GM18502 (cell line): ENCODE measurements around the gene CACNA2D1.

Experiments used
- ATAC-seq: cut with Tn5 transposase; IDR thresholded peaks from one replicate; pipeline ENCODE4 v1.9.1; 2021; ENCODE audit warnings: mild to moderate bottlenecking; ENCODE audit not compliant: unreplicated experiment, poor library complexity

The CACNA2D1 gene

DNA sequence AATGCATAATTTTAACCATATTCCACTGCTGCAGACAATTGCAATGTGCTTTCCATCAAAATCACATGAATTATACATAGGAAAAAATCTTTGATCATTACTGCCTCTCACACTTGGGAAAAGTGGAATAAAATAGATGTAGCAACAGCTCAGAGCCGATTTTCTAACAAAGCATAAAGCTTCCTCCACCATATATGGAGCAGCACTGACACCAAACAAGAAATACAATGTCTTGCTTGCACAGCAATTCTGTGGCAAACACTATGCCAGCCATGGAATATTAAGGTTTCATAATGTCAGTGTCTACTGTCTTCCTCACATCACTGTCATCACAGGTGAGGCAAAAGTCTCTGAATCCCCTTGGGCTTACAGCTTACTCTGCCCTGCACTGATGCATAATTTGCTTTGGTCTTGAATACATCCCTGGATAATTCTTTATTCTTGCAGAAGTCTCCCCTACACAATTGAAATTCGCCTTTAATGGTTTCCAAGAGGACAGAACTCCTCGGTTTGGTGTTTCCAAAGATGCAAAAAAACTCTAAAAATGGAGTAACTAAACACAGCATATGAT is 198.5 kb downstream of the CACNA2D1 start:
- ATAC-seq, result no peak

DNA sequence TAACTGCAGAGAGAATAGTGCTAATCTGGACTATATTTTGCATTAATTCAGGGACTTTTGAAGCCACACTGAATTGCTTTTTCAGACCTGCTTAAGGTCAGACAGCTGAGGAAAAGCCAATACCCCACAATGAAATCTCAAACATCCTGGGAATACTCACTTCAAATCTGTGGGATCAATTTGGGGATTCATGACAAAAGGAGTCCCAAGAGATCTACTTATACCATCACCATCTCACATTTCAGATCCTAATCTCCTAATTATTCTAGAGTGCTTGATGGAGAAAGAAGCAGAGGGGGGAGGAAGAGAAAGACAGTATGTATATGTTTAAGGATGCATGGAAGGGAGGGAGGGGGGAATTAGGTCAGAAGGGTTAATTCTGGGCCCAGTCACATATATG is 202.2 kb downstream of the CACNA2D1 start:
- no peak for ATAC-seq

DNA sequence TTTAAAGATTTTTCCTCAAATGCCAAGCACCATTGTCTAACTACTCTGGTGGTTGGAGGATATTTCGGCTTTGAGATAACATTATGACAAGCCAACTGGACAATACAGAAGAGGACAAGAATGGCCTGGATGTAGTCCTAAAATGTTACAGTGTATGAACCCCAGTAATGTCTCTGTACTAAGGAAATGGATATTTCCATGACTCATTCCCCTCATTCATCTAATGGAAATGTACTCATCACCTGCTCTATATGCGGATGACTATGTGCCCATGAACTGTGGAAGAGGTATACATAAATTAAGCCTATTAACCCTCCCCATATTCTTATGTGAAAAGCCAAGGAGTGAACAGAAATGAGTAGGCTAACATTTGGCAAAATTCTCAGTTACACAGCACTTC is 207.9 kb downstream of the CACNA2D1 start:
- ATAC-seq, result no peak

DNA sequence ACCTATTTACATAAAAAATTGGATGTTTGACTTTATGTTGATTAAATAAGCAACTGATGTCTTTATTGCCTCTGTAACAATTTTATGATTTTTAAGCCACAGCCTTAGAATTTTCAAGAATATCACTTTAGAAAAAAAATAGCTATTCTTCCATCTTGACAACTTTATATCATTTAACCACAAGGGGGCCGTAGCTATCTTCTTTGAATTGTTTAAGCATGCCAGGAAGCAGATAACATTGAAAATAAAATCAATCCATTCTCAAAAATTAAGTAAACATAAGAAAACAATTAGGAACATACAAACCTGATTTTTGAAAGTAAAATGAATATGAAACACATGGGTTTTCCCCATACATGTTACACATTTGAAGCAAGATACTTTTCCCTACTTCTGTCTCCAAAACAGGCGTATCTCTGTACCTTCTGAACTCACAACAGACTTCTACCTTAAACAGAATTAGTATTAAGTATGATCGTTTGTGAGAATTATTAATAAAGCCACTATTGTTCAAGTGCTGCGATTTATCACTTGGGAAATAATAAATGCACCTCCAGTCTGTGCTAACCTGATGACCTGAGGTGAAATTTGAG is 209.0 kb downstream of the CACNA2D1 start:
- ATAC-seq, result no peak

DNA sequence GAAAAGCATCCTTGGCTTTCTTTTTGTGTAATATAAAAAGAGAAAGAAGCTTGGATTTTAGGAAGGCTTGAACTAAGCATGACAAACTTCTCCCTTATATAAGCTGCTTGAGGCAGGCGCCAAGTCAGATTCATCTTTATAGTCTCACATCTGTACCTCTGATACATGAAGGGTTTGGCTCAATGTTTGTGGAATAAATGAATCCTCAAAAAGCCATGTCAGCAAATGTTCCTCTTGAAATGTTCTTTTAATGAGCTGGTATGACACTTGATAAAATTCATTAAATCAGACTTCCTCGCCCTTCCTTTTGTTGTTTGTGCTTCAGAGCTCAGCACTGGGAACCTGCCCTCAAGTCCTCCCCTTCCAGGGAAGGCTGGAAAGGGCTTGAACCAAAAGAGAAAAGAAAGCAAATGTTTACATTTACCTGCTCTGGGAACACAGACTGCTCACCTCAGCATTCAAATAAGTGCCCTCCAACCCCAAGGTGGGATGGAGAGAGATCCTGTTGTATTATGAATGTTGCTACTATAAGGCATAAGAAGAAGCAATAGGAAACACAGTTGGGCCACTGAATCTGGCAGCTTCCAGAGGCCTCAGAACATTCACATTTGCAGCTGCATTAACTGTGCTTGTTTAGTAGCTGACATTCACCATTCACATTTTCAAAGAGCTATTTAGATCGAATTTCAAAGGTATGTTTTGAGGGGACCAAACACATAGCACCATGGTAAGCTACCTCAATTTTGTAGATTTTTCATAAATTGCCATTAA is 212.6 kb downstream of the CACNA2D1 start:
- ATAC-seq, result no peak

DNA sequence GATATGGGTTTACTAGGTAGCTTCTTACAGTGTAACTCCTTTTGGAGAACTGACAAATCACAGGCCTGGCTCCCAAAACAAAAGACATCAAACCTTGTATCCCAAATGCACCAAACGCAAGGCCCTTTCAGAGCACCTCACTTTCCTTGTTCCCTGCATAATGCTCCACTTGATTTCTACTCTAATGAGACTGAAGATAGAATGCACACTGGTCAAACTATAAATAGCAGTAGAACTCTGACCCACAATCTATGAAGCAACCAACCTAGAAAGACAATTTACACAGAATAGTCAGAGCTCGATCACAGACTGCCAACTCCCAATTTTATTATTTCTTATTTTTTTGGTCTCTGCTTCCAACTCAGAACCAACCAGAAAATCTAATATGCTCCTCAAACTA is 214.4 kb downstream of the CACNA2D1 start:
- ATAC-seq, result no peak

DNA sequence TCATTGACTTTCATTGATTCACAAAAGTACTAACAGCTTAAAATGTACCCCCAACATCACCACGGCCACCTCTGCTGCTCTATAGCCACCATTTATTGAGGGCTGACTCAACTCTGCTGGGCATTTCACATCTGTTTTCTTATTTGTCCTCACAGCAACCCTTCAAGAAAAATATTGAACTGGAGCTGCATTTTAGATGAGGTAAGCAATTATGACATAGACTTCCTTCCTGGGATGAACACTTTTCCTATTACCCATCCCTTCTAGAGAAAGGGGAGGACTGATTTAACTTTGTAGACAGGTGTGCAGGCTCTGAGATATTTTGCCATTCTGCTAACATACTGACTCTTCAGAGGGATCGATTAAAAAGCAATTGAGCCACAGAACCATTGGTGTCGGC is 217.4 kb downstream of the CACNA2D1 start:
- ATAC-seq, result no peak

DNA sequence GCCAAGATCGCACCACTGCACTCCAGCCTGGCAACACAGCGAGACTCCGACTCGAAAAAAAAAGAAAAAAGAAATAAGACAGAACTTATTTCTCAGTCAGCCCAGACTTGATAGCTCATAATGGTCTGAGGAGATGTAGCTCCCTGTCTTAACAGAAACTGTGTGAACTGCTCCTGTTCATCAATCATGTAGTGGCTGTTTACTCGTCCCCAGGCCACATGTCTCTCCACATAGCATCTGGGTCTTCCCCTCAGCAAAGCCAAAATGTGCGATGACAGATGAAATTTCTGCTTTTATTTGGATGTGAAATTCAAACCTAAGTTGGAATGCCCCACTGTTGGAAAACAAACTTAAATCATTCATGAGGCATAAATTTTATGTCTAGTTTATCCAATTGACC is 219.0 kb downstream of the CACNA2D1 start:
- ATAC-seq, result no peak

DNA sequence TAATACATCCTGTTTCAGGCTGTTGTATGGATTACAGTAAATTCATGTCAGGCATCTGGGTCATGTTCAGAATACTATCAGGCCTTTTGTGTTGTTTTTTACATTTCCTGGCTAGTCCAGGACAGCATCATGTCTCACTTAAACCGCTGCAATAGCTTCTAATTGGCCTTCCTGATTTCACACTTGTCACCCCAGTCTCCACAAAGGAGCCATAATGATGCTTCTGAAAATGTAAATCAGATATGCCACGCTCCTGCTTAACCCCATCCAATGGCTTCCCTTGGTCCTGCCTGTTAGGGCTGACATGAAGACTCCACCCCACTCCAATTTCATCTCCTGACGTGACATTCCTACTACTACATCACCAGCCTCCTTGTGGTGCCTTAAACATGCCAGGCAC is 220.0 kb downstream of the CACNA2D1 start:
- no peak for ATAC-seq

DNA sequence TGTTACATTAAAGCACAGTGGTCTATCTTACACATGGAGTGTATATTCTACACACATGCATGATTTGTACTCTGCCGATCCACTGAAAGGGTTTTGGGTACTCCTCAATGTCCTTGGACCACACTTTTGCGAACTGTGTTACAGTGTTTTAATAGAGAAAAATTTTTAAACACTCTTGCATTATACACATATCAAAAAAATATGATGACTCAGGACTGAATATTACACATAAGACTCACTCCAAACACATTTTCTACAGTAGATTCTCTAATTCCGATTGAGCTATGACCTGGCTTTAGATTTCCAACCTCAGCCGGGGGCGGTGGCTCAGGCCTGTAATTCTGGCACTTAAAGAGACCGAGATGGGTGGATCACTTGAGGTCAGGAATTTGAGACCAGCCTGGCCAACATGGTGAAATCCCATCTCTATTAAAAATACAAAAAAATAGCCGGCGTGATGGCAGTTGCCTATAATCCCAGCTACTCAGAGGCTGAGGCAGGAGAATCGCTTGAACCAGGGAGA is 222.4 kb downstream of the CACNA2D1 start:
- no peak for ATAC-seq

DNA sequence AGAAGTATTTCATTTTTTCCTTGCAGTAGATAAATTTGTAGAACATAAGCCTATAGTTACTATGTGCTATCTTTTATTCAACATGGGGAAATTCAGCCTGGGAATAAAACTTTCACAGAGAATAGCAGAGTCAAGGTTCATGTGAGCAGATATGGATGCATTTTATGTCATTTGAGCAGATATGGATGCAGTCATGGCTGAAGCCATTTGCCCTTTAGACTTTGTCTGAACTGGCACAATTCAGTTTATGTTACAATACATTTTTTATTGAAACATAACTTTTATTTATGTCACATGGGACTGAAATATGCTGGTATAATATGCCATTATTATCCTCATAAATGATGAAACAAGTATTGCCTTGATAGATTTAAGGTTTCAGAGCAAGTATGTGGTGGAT is 231.1 kb downstream of the CACNA2D1 start:
- ATAC-seq, result no peak

DNA sequence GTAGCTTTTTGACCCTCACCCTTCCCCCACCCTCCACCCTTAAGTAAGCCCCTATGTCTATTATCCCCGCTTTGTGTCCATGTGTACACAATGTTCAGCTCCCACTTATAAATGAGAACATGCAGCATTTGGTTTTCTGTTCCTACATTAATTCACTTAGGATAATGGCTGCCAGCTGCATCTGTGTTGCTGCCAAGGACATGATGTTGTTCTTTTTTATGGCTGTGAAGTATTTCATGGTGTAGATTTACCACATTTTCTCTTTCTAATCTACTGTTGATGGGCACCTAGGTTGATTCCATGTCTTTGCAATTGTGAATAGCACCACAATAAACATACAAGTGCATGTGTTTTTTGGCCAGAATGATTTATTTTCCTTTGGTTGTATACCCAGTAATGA is 232.2 kb downstream of the CACNA2D1 start:
- ATAC-seq, result no peak

DNA sequence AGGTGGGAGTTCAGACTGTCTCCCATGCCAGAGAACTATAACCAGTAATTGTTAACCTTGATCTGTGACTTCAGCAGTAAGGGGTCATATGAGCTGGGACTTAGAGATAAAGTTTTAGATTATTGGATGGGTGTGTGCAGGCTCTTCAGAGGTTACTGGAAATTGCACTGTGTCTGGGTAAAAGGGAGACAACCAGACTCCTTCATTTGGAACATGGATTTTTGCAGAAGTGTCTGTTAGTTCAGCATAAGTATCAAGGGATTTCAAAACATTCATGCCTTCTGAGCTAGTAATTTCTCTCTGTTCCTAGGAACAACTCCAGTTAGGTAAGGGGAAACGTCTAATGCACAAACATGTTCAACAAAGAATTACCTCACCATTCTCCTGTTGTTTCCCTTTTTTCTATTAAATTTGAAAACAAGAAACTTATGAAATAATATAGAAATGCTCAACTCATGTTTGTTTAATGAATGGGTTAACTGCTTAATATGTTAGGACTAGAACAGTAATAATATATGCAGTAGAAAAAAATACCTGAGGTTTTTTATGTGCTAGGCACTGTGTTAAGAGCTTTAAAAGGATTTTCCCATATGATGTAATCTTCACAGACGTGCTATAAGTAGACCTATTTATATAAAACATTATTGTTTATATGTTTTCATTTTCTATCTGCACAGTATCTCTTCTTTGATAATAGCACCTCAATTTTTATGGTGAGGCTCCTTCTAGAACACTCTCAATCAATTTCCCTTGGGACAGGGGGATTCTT is 233.0 kb downstream of the CACNA2D1 start:
- ATAC-seq, result no peak

DNA sequence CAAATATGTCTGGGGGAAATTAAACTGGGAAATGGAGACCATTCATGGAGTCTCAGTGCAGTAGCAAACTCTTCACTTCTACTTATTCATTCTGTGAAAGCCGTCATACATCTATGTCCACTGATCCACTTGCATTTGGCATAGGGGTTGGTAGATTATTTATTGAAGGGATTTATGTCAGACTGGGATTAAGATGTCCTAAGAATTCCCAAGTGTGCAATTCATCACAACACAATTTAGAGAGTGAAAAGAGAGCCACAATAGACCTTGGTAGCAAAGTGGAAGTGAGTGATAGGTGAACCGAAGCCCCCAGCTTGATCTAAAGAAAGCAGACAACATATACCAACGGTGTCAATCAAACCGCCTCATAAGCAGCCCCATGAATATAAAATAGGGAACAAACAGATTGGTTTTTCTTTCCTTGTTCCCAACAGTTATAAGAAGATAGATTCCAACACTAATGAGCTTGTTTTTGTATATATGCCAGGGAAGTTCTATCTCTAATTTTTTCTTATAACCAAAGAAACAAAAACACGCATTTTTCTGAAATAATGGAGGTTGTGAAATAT is 234.3 kb downstream of the CACNA2D1 start:
- ATAC-seq, result no peak

DNA sequence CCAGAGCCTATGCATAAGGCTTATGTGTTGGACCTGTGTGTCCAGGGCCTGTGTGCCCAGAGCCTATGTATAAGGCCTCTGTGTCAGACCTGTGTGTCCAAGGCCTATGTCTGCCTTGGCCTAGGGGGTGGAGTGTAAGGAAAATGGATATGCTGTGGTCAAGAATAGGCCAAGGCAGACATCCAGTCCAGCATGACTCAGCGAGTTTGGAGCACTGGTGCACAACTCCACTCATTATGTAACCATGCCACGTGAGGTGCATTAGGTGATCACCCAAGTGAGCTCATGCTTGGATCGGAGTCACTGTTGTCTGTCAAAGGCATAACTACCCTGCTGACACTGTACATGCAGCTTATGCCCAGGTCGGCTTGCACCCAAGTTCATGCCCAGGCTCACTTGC is 238.9 kb downstream of the CACNA2D1 start:
- no peak for ATAC-seq

DNA sequence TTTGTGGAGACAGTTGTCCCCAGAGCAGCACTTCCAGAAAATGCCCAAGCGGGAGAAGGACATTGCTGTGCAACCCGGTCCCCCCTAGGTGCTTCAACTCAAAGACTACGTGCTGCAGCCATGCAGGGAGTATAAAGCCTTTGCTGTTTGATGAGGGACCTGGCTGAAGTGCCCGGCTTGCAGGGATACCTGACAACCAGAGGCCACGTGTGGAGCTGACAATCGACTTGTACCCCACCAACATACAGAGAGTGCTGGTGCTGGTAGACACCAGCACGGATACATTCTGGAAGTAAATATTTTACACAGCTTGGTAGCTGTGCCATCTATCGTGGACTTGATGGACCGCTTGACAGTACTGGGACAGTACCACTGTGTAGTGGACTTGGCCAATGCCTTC is 240.6 kb downstream of the CACNA2D1 start:
- ATAC-seq, result no peak

DNA sequence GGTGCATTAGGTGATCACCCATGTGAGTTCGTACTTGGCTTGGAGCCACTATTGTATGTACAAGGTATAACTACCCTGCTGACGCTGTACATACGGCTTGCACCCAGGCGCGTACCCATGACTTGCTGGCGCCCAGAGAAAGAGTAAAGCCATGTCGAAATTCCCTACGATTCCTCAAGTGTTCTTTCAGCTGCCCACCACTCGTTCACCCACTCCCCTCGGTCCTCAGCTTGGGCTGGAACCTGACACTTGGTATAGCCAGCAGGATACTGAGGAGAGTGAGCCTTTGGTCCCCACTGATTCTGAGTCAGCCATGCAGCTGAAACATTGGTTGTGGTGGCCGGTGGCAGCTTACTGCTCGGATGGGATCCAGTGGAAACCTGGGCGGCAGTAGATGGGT is 241.5 kb downstream of the CACNA2D1 start:
- ATAC-seq, result no peak

DNA sequence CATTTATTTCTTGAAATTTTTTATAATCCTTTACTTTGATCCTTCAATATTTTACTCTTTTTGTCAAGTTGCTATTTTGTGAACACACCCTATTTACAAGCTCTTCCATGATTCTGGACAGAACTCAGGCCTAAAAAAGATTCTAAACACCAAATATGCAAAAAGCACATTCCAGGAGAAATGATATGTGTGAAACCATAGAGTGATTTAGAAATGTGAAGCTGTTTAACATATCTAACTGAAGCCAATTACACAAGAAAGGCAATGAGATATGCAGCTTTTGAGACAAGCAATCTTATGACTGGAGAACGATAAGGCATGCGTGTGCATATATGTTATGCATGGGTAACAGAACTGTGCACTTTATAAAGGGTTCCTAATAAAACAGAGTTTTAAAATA is 243.0 kb downstream of the CACNA2D1 start:
- ATAC-seq, result no peak

DNA sequence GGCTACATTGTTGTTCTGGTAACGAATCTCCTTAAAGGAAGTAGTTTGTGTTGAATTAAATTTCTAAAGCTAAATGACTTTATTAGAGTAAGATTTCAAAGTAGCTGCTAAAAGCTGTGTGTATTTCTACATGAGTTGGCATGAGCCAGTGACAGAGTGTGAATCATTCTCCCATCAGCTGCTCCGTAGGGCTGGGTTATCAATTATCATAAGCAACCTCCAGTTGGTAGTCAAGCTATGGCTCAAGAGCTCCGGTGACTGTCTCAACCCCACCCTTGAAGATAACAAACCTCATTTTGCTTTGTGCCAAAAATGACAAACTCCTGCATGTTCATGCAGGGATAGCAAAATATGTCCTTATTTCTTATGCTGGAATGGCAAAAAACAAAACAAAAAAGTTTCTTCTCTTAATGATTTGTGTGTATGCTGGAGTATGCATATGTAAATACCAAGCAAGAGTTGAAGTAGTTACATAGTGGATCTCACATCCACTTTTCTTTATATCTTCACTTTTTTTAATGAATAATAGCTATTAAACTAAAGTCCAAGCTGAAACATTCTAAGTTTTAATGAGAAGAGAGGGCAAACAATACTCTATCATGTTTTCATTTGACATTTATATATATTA is 249.4 kb downstream of the CACNA2D1 start:
- ATAC-seq, result no peak

DNA sequence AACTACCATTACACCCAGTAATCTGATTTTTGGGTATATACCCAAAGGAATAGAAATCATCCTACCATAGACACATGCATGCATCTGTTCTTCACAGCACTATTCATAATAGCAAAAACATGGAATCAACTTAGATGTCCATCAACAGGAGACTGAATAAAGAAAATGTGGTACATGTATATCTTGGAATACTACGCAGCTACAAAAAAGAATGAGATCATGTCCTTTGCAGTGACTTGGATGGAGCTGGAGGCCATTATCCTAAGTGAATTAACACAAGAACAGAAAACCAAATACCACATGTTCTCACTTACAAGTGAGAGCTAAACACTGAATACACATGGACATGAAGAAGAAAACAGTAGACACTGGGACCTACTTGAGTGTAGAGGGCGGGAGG is 254.9 kb downstream of the CACNA2D1 start:
- ATAC-seq, result no peak
